ENCODE measurements around the gene PJVK. TPM values are rescaled to one million over a fixed set of nuclear protein-coding genes. Genes with fewer than 3 reads are reported as not detected.
"Not testable (repeated sequence)": the region's sequence is repeated elsewhere in the genome, so short reads cannot be mapped to it uniquely, and the experiment has no call there.

Gene PJVK
- total RNA-seq, 2 experiments from 2014 or later, result 2.3 to 2.5 TPM

DNA sequence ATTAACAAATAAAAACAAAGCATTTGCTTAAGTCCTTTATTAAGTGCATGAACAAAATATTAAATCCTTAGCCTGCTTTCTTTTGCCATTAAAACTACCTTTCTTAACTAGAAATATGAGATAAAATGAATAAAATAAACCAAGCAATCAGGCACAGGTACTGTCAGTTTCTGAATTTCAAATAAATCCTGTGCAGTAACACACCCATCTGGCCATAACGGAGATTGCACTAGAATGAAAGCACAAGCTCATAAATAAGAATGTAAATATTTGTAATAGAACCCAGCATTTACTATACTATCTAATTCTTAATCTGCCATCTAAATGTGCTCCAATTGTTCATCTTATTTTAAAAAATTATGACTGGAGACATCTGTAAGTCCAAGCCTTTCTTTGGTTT is 32.1 kb upstream of the PJVK start:
- DNase-seq (no peak), ATAC-seq (ENCODE audit: low read depth) (no peak)
- Mint-ChIP-seq H3K4me3 (no peak overlapping the region), H3K9me3 (no peaks in the 10 kb centered on the region), H3K27me3 (no peaks in the 10 kb centered on the region), H3K27ac (no peak overlapping the region), H3K4me1 (peaks cover 19% of the 10 kb centered on the region), H3K36me3 (peaks cover 36% of the 10 kb centered on the region)
- POLR2A ChIA-PET, result no interaction called here

DNA sequence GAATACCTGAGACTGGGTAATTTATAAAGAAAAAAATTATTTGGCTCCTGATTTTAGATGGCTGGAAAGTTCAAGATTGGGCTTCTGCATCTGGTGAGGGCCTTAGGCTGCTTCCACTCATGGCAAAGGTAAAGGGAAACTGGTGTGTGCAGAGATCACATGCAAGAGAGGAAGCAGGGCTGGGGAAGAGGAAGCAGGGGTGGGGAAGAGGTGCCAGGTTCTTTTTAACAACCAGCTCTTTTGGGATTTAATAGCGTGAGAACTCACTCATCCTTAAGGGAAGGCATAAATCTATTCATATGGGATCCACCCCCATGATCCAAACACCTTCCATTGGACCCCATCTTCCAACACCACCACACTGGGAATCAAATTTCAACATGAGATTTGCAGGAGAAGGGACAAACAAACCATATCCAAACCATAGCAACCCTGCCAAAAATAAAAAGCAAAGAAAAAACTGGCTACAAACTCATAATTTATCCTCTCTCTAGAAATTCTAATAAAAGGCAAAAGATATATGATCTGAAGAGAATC is 30.6 kb upstream of the PJVK start:
- ATAC-seq (ENCODE audit: low read depth) (no peak), DNase-seq (no peak)

DNA sequence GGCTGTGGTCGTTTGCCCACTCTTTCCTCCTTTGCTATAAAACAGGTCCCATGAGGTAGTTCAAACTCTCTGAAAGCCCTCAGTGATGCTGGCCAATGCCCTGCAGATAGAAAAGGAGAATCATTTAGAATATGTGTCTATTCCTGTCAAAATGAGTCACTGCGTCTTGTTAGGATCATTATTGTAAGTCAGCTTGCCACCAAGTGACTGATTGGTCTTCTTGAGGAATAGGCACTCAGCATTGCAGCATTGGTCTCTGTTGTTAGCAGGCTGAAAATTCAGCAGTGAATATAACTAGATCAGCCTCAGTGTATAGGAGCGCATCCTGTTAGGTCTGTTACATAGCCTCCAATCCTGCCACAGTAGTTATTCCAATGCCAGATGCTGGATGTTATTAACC is 29.1 kb upstream of the PJVK start:
- POLR2A ChIA-PET, result no interaction called here
- Mint-ChIP-seq H3K4me1 (peaks cover 8% of the 10 kb centered on the region), H3K27me3 (no peaks in the 10 kb centered on the region), H3K9me3 (peaks cover 4% of the 10 kb centered on the region), H3K36me3 (peaks cover 57% of the 10 kb centered on the region), H3K27ac (no peak overlapping the region), H3K4me3 (no peak overlapping the region)
- DNase-seq (no peak), ATAC-seq (ENCODE audit: low read depth) (no peak)

More for the DNA sequence above, 30.6 kb upstream of the PJVK start:
- peaks cover 12% of the 10 kb centered on the region for H3K4me1 Mint-ChIP-seq
- no peak overlapping the region for H3K4me3 Mint-ChIP-seq
- no peaks in the 10 kb centered on the region for H3K27me3 Mint-ChIP-seq
- peaks cover 49% of the 10 kb centered on the region for H3K36me3 Mint-ChIP-seq
- POLR2A ChIA-PET, result no interaction called here
- no peak overlapping the region for H3K27ac Mint-ChIP-seq
- H3K9me3 Mint-ChIP-seq, result peaks cover 2% of the 10 kb centered on the region

DNA sequence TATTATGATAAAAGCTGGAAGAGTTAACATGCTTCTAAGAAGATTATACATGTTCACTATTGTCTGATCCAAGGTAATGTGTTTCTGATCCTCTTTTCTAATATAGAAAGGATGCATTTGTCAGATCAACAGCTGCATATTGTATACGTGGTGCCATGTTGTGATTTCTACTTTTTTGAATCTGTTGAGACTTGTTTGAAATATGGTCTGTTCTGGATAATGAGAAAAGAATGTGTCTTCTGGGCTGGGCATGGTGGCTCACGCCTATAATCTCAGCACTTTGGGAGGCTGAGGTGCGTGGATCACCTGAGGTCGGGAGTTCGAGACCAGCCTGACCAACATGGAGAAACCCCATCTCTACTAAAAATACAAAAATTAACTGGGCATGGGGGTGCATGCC is 27.4 kb upstream of the PJVK start:
- ATAC-seq (ENCODE audit: low read depth); H3K4me3 Mint-ChIP-seq; DNase-seq; H3K27me3 Mint-ChIP-seq; POLR2A ChIA-PET; H3K9me3 Mint-ChIP-seq; H3K4me1 Mint-ChIP-seq; H3K27ac Mint-ChIP-seq: not testable (repeated sequence)
- peaks cover 65% of the 10 kb centered on the region for H3K36me3 Mint-ChIP-seq

DNA sequence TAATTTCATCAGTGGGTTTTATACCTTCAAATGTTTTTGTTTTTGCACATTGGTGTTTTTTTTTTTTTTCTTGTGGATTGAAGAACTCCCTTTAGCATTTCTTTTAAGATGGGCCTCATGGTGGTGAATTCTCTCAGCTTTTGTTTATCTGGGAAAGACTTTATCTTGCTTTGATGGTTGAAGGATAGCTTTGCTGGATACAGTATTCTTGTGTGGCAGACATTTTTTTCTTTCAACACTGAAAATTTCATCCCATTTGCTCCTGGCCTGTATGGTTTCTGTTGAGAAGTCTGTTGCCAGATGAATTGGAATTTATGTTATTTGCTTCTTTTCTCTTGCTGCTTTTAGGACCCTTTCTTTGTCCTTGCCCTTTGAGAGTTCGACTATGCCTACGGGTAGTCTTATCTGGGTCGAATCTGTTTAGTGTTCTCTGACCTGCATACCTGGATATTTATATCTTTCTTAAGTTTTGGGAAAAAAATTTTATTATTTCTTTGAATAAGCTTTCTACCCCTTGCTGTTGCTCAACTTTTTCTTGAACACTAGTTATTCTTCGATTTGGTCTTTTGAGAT is 25.8 kb upstream of the PJVK start:
- no peak overlapping the region for H3K4me3 Mint-ChIP-seq
- H3K27me3 Mint-ChIP-seq, result no peaks in the 10 kb centered on the region
- H3K9me3 Mint-ChIP-seq, result peaks cover 4% of the 10 kb centered on the region
- no peak for DNase-seq
- no peak overlapping the region for H3K27ac Mint-ChIP-seq
- no peak for ATAC-seq (ENCODE audit: low read depth)
- H3K4me1 Mint-ChIP-seq, result peaks cover 6% of the 10 kb centered on the region
- peaks cover 68% of the 10 kb centered on the region for H3K36me3 Mint-ChIP-seq
- POLR2A ChIA-PET, result interaction anchor here (0.9 kb wide), 1 partner anchor 11 kb away, joined by 3 read pairs; no protein-coding TSS in a partner anchor

DNA sequence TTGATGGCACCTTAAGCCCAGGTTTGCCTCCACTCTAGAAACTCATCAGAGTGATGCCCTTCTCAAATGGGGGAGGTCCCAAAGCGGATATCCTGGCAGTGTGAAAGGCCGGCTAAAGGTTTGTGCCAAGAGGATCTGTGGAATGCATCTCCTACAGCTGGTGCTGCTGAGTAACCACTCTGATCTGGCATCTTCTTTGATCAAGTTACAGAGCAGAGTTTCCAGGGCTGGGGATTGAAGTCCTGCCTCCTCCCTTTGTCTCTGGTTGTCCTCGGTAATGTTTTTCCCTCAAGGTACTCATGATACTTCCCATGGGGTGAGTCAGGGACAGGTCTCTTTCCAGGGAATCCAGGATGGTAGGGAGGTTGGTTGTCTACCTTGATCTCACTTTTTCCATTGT is 24.8 kb upstream of the PJVK start:
- no peak for ATAC-seq (ENCODE audit: low read depth)
- no peak for DNase-seq
- POLR2A ChIA-PET, result interaction anchor here (0.9 kb wide), 1 partner anchor 12 kb away, joined by 3 read pairs; no protein-coding TSS in a partner anchor

DNA sequence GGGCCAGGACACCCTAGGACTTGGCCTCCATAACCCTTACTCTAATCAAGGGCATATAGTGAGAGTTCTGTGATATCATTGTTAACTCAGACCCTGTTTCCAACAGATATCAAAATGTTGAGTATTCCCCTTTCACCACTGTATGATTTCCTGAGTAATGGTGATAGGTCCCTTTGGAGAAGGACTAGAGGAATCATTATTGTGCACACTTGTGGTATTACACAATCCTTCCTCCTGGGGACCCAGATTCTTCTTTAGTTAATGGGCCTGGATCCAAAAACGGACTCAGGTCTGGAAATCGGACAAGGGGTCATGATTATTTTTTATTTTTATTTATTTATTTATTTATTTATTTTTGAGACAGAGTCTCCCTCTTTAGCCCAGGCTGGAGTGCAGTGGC is 23.7 kb upstream of the PJVK start:
- Mint-ChIP-seq H3K4me1 (peaks cover 4% of the 10 kb centered on the region), H3K36me3 (peaks cover 63% of the 10 kb centered on the region), H3K27ac (no peak overlapping the region), H3K27me3 (no peaks in the 10 kb centered on the region), H3K9me3 (peaks cover 4% of the 10 kb centered on the region), H3K4me3 (no peak overlapping the region)
- no peak for ATAC-seq (ENCODE audit: low read depth)
- no peak for DNase-seq
- POLR2A ChIA-PET, result no interaction called here

More for the DNA sequence above, 24.8 kb upstream of the PJVK start:
- Mint-ChIP-seq H3K36me3 (peaks cover 65% of the 10 kb centered on the region), H3K27me3 (no peaks in the 10 kb centered on the region), H3K4me3 (no peak overlapping the region), H3K4me1 (peaks cover 4% of the 10 kb centered on the region), H3K9me3 (peaks cover 4% of the 10 kb centered on the region), H3K27ac (no peak overlapping the region)

DNA sequence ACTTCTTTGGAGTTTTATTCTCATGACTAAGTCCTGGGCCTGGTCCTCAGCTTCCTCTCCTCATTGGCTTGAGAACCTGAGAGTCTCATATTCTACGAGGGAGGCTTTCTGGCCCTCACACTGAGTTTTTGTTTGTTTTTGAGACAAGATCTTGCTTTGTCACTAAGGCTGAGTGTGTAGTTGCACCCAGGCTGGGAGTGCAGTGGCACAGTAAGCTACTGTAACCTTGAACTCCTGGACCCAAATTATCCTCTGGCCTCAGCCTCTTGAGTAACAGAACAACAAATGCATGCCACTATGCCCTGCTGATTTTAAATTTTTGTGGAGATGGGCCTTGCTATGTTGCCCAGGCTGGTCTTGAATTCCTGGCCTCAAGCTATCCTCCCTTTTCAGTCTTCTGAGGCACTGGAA is 22.8 kb upstream of the PJVK start:
- Mint-ChIP-seq H3K9me3 (peaks cover 4% of the 10 kb centered on the region), H3K4me3 (no peak overlapping the region), H3K27me3 (no peaks in the 10 kb centered on the region), H3K27ac (no peak overlapping the region), H3K4me1 (peaks cover 4% of the 10 kb centered on the region), H3K36me3 (peaks cover 60% of the 10 kb centered on the region)
- DNase-seq (no peak), ATAC-seq (ENCODE audit: low read depth) (no peak)
- POLR2A ChIA-PET, result interaction anchor here (1.1 kb wide), 1 partner anchor 23 kb away, joined by 3 read pairs; the partner anchor contains the start of genes PJVK and PRKRA

DNA sequence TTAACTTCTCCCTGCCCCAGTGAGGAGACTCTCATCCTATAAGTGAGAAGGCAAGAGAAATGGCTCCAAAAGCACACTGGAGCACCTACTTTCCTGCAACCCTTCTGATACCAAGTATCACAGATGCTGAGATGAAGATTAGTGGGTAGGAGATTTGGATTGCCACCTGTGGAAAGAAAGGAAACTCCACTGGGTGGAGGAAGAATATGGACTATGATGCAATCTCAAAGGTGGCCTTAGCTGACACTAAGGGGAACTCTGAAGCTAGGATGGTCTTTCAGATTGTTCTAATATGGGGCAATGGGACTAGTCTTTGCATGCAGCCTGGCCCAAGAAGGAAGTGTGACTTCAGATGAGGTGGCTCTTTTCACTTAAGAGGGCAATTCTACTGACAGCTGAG is 21.8 kb upstream of the PJVK start:
- Mint-ChIP-seq H3K27me3 (no peaks in the 10 kb centered on the region), H3K4me1 (peaks cover 4% of the 10 kb centered on the region), H3K9me3 (peaks cover 4% of the 10 kb centered on the region), H3K27ac (no peak overlapping the region), H3K36me3 (peaks cover 52% of the 10 kb centered on the region), H3K4me3 (no peak overlapping the region)
- POLR2A ChIA-PET, result no interaction called here
- ATAC-seq (ENCODE audit: low read depth), result no peak
- no peak for DNase-seq

DNA sequence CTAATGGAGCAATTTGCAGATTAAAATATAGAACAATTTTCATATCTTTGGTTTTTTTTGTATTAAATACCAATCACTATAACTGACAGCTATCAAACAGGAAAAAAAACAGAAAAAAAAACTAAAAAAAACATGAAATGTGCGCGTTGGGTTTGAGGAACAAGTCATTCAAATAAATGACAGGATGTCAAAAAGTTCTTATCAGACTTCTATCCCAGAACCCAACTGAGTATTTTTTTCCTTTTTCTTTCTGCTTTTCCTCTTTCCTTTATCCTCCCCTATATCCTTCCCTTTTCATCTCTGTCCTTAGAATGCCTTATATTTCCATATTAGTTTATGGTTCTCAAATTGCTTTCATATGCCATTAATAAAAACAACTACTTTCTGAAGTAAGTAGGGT is 14.5 kb upstream of the PJVK start:
- H3K27me3 Mint-ChIP-seq, result no peaks in the 10 kb centered on the region
- H3K36me3 Mint-ChIP-seq, result peaks cover 20% of the 10 kb centered on the region
- H3K27ac Mint-ChIP-seq, result no peak overlapping the region
- POLR2A ChIA-PET, result no interaction called here
- DNase-seq (no peak), ATAC-seq (ENCODE audit: low read depth) (no peak)
- H3K4me1 Mint-ChIP-seq, result peaks cover 2% of the 10 kb centered on the region
- no peaks in the 10 kb centered on the region for H3K9me3 Mint-ChIP-seq
- H3K4me3 Mint-ChIP-seq, result no peak overlapping the region

DNA sequence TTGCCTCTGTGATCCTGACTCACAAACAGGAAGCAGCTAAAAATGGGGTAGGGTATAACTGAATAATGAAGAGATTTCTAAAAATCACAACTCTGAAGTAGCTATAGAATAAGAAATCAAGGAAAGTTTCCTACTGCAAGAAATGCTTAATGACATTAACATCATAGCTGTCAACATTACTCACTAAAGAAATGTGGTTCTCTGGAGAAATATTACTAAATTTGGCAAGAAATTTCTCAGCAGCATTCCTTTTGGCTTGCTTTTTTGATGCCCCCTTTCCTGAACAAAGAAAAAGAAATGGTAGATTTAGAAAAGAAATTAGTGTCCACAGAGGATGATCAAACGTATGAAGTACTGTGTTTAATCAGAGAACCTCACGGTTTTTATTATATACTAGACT is 9.8 kb upstream of the PJVK start:
- no peaks in the 10 kb centered on the region for H3K27me3 Mint-ChIP-seq
- no peak for DNase-seq
- peaks cover 18% of the 10 kb centered on the region for H3K36me3 Mint-ChIP-seq
- peaks cover 8% of the 10 kb centered on the region for H3K4me1 Mint-ChIP-seq
- no peak for ATAC-seq (ENCODE audit: low read depth)
- no peaks in the 10 kb centered on the region for H3K9me3 Mint-ChIP-seq
- no peak overlapping the region for H3K4me3 Mint-ChIP-seq
- POLR2A ChIA-PET, result interaction anchor here (0.9 kb wide), 1 partner anchor 9 kb away, joined by 3 read pairs; no protein-coding TSS in a partner anchor
- no peak overlapping the region for H3K27ac Mint-ChIP-seq

DNA sequence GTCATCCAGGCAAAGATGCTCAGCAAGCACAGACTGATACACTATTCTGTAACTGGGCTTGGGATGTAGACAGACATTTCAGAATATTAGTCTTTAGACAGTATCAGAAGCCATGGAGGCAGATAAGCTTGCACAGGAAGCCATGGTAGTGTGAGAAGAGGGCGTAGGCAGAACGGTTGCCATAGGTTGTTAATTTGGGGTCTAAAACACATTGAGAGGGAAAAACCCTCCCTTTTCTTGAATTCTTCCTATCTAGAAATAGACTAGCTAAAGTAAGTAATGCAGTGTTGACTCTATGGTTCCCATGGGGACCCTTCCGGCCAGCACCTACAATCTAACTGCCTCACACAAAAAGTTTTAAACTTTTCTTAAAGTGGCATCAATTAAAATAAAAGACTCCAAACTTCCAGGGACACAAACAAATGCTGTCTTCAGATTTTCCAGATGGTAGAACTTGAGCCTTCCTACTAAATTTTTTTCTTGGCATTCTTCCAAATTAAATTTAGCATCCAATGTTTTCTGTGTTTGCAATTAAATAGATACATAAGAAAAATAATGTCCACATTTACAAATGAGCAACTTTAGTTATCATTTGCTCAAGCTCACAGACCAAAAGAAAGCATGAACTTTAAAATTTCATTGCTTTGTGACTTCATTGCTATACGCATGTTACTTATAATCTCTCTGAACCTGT is 2.1 kb upstream of the PJVK start:
- peaks cover 11% of the 10 kb centered on the region for H3K36me3 Mint-ChIP-seq
- DNase-seq (no peak), ATAC-seq (ENCODE audit: low read depth) (no peak)
- H3K27ac Mint-ChIP-seq, result no peak overlapping the region
- H3K9me3 Mint-ChIP-seq, result no peaks in the 10 kb centered on the region
- H3K27me3 Mint-ChIP-seq, result no peaks in the 10 kb centered on the region
- peak overlapping the region; percentile 88 for H3K4me3 Mint-ChIP-seq
- POLR2A ChIA-PET, result interaction anchor here (0.6 to 3.7 kb wide), 3 partner anchors 7 to 35 kb away, joined by 3 to 37 read pairs (median 3); no protein-coding TSS in a partner anchor
- peaks cover 29% of the 10 kb centered on the region for H3K4me1 Mint-ChIP-seq

DNA sequence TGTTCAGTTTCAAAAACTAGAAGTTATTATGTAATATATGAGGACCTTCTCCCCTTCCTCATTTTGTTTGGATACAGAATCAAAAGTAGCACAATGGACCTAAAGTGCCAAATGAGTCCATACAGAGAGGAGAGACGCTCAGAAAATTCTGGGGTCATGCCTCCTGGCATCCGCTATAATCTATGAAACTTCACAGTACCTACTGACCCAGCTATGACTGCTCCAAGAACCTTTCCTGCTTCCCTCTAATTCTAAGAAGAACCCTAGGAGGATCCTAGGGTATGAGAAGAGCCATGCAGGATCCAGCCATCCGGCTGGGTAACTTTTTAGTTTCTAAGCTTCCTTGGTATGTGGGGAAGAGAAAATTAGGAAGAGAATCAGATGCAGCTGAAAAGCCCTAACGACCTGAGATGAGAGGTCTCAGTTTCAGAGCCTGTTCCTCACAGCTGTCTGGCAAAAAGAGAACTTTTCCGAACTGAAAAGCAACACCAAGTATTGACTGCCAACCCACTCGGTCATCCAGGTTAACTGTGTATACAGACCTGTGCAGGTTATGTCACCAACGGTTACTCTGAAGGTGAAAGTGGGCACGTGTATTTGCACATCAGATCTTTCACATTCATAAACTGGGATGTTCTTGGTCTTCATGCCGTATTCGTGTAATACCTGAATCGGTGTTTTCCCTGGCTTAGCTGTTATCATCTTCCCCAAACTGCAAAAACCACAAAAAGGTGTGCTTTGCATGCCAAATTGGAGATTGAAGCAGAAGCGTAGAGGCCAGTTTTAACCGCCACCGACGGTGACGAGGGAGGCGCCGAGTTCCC is 1.3 kb upstream of the PJVK start:
- Mint-ChIP-seq H3K27me3 (no peaks in the 10 kb centered on the region), H3K9me3 (no peaks in the 10 kb centered on the region), H3K4me3 (peak overlapping the region; percentile 88), H3K36me3 (peaks cover 10% of the 10 kb centered on the region), H3K4me1 (peaks cover 28% of the 10 kb centered on the region), H3K27ac (peak overlapping the region; percentile 92)
- ATAC-seq (ENCODE audit: low read depth) (no peak), DNase-seq (no peak)
- POLR2A ChIA-PET, result interaction anchor here (0.6 to 3.7 kb wide), 8 partner anchors 8 to 73 kb away, joined by 3 to 37 read pairs (median 6); no protein-coding TSS in a partner anchor
